Natural killer cell treated with Interleukin-12 subunit alpha and Interleukin-12 subunit beta and Interleukin-15 and Interleukin-18, amount 100 ng/mL, for 72 hours (primary cell): ENCODE results near the gene INF2. TPM values are rescaled to one million over a fixed set of nuclear protein-coding genes. Genes with fewer than 3 reads are reported as not detected.

Experiments used
- ATAC-seq, 2 donors: fragments of 150-1000 bp; cut with Tn5 transposase in 1 of 2; sonication (Bioruptor Pico), chemical (Tn5 transposase) in 1 of 2; 2 replicates each; pipeline ENCODE4 v1.10.0; 2021
- DNase-seq: peaks from one replicate; pipeline ENCODE4 v3.0.0; 2022; ENCODE audit warnings: low spot score
- H3K27ac Mint-ChIP-seq, 2 donors: 1 replicate in 1 of 2; 2 replicates in 1 of 2; pipeline ENCODE4 v1.8.0; 2022; ENCODE audit warnings: mixed read lengths in 2 of 2, mild to moderate bottlenecking in 1 of 2, moderate library complexity in 1 of 2
- H3K27me3 Mint-ChIP-seq, 2 donors: 1 replicate in 1 of 2; 2 replicates in 1 of 2; pipeline ENCODE4 v1.8.0; 2022; ENCODE audit warnings: mixed read lengths in 2 of 2
- H3K36me3 Mint-ChIP-seq: one replicate; pipeline ENCODE4 v1.8.0; 2022; ENCODE audit warnings: mixed read lengths
- H3K4me1 Mint-ChIP-seq, 2 donors: 1 replicate in 1 of 2; 2 replicates in 1 of 2; pipeline ENCODE4 v1.8.0; 2022; ENCODE audit warnings: low read depth in 2 of 2, mixed read lengths in 2 of 2, mild to moderate bottlenecking in 1 of 2
- H3K4me3 Mint-ChIP-seq: one replicate; pipeline ENCODE4 v1.8.0; 2022; ENCODE audit warnings: mixed read lengths
- H3K9me3 Mint-ChIP-seq: 2 replicates; pipeline ENCODE4 v1.8.0; 2022; ENCODE audit warnings: mixed read lengths
- total RNA-seq, 2 donors: library from RNA; stranded (reverse); gene quantifications; one replicate each; pipeline ENCODE4 v1.2.3, GENCODE V29; 2022

INF2 gene
- total RNA-seq, 2 donors from 2014 or later: 19.2 to 44.9 TPM

- no peak overlapping the region for H3K27ac Mint-ChIP-seq
- ATAC-seq: no peak
- no peak for DNase-seq
- H3K36me3 Mint-ChIP-seq: no peaks in the 10 kb centered on the region
- peaks cover 10 to 18% of the 10 kb centered on the region in 2 donors for H3K4me1 Mint-ChIP-seq
- H3K27me3 Mint-ChIP-seq: peaks cover 8 to 11% of the 10 kb centered on the region in 2 donors
- no peaks in the 10 kb centered on the region for H3K9me3 Mint-ChIP-seq
- no peak overlapping the region for H3K4me3 Mint-ChIP-seq
These were observed 5.0 kb upstream of the INF2 start for GRCh38 chr14:104684449-104684821.

- Mint-ChIP-seq H3K4me1 (peaks cover 10 to 18% of the 10 kb centered on the region in 2 donors), H3K27me3 (peaks cover 8 to 11% of the 10 kb centered on the region in 2 donors), H3K4me3 (no peak overlapping the region), H3K9me3 (no peaks in the 10 kb centered on the region), H3K27ac (no peak overlapping the region), H3K36me3 (no peaks in the 10 kb centered on the region)
- DNase-seq: no peak
- no peak for ATAC-seq
These were observed 4.0 kb upstream of the INF2 start for GRCh38 chr14:104685216-104685997.

- ATAC-seq (no peak), DNase-seq (no peak)
- H3K27me3 Mint-ChIP-seq: peaks cover 6 to 8% of the 10 kb centered on the region in 2 donors
- H3K4me3 Mint-ChIP-seq: no peak overlapping the region
- no peak overlapping the region for H3K27ac Mint-ChIP-seq
- H3K36me3 Mint-ChIP-seq: no peaks in the 10 kb centered on the region
- no peaks in the 10 kb centered on the region for H3K9me3 Mint-ChIP-seq
- H3K4me1 Mint-ChIP-seq: peaks cover 10 to 18% of the 10 kb centered on the region in 2 donors
These were observed 3.3 kb upstream of the INF2 start for GRCh38 chr14:104685998-104686610.

GRCh38 chr14:104686624-104687517 lies 2.5 kb upstream of the INF2 start:
- H3K4me3 Mint-ChIP-seq: no peak overlapping the region
- H3K27me3 Mint-ChIP-seq: peaks cover 0 to 6% of the 10 kb centered on the region in 2 donors
- peaks cover 10 to 18% of the 10 kb centered on the region in 2 donors for H3K4me1 Mint-ChIP-seq
- H3K36me3 Mint-ChIP-seq: no peaks in the 10 kb centered on the region
- no peak for ATAC-seq
- no peaks in the 10 kb centered on the region for H3K9me3 Mint-ChIP-seq
- no peak for DNase-seq
- H3K27ac Mint-ChIP-seq: no peak overlapping the region

- Mint-ChIP-seq H3K27me3 (peaks cover 0 to 6% of the 10 kb centered on the region in 2 donors), H3K9me3 (no peaks in the 10 kb centered on the region), H3K27ac (no peak overlapping the region), H3K36me3 (no peaks in the 10 kb centered on the region), H3K4me1 (peaks cover 10 to 18% of the 10 kb centered on the region in 2 donors), H3K4me3 (peak overlapping the region; percentile 12)
- ATAC-seq (no peak), DNase-seq (no peak)
These were observed 1.6 kb upstream of the INF2 start for GRCh38 chr14:104687601-104688504.

GRCh38 chr14:104688505-104689108 lies 811 bp upstream of the INF2 start:
- H3K4me1 Mint-ChIP-seq: peaks cover 10 to 18% of the 10 kb centered on the region in 2 donors
- no peaks in the 10 kb centered on the region for H3K36me3 Mint-ChIP-seq
- ATAC-seq (no peak), DNase-seq (no peak)
- no peaks in the 10 kb centered on the region for H3K9me3 Mint-ChIP-seq
- H3K27ac Mint-ChIP-seq: no peak overlapping the region
- peak overlapping the region; percentile 12 for H3K4me3 Mint-ChIP-seq
- peaks cover 0 to 3% of the 10 kb centered on the region in 2 donors for H3K27me3 Mint-ChIP-seq

- peak; percentile 26 to 51 for ATAC-seq
- peak overlapping the region; percentile 22 for H3K4me3 Mint-ChIP-seq
- no peaks in the 10 kb centered on the region for H3K36me3 Mint-ChIP-seq
- H3K27me3 Mint-ChIP-seq: peaks cover 0 to 2% of the 10 kb centered on the region in 2 donors
- H3K27ac Mint-ChIP-seq: no peak overlapping the region
- peaks cover 15 to 22% of the 10 kb centered on the region in 2 donors for H3K4me1 Mint-ChIP-seq
- H3K9me3 Mint-ChIP-seq: no peaks in the 10 kb centered on the region
- DNase-seq: no peak
These were observed 678 bp downstream of the INF2 start for GRCh38 chr14:104689881-104690711.

GRCh38 chr14:104690861-104691455 lies 1.5 kb downstream of the INF2 start:
- Mint-ChIP-seq H3K9me3 (no peaks in the 10 kb centered on the region), H3K27ac (no peak overlapping the region), H3K36me3 (no peaks in the 10 kb centered on the region), H3K4me3 (peak overlapping the region; percentile 15), H3K27me3 (no peaks in the 10 kb centered on the region), H3K4me1 (peaks cover 21 to 22% of the 10 kb centered on the region in 2 donors)
- DNase-seq (no peak), ATAC-seq (no peak)

GRCh38 chr14:104691546-104692260 lies 2.3 kb downstream of the INF2 start:
- DNase-seq: no peak
- Mint-ChIP-seq H3K4me1 (peaks cover 20 to 22% of the 10 kb centered on the region in 2 donors), H3K27ac (no peak overlapping the region), H3K4me3 (no peak overlapping the region), H3K27me3 (no peaks in the 10 kb centered on the region), H3K36me3 (no peaks in the 10 kb centered on the region), H3K9me3 (no peaks in the 10 kb centered on the region)
- no peak for ATAC-seq

- ATAC-seq: no peak
These were observed 3.0 kb downstream of the INF2 start for GRCh38 chr14:104692261-104692938.

GRCh38 chr14:104692939-104693315 lies 3.5 kb downstream of the INF2 start:
- DNase-seq (no peak), ATAC-seq (no peak)
- Mint-ChIP-seq H3K36me3 (no peaks in the 10 kb centered on the region), H3K27me3 (no peaks in the 10 kb centered on the region), H3K4me3 (no peak overlapping the region), H3K4me1 (peaks cover 9 to 16% of the 10 kb centered on the region in 2 donors), H3K9me3 (no peaks in the 10 kb centered on the region), H3K27ac (no peak overlapping the region)

More at GRCh38 chr14:104692261-104692938, 3.0 kb downstream of the INF2 start:
- no peak overlapping the region for H3K27ac Mint-ChIP-seq
- no peaks in the 10 kb centered on the region for H3K9me3 Mint-ChIP-seq
- no peaks in the 10 kb centered on the region for H3K27me3 Mint-ChIP-seq
- DNase-seq: no peak
- no peak overlapping the region for H3K4me3 Mint-ChIP-seq
- H3K4me1 Mint-ChIP-seq: peaks cover 14 to 21% of the 10 kb centered on the region in 2 donors
- H3K36me3 Mint-ChIP-seq: no peaks in the 10 kb centered on the region
